IMR-90 (cell line): Measurements from ENCODE around the gene ZNF296. TPM values are rescaled to one million over a fixed set of nuclear protein-coding genes. Genes with fewer than 3 reads are reported as not detected.

Source experiments
- ATAC-seq: fragments of 200-7000 bp; cut with Tn5 transposase; 2 replicates; pipeline ENCODE4 v1.9.1; 2020; ENCODE audit warnings: low read depth, mild to moderate bottlenecking, moderate library complexity
- BruUV-seq: library from RNA; stranded (reverse); fragments of 400-500 nt; replicated peaks from 2 replicates; lab custom pipeline; 2021; lab: Mats Ljungman, UMichigan
- CTCF ChIA-PET: fragments of 300-600 bp; formaldehyde crosslinking; extraction: SDS; loops from one replicate; lab custom pipeline; 2021; ENCODE audit warnings: antibody characterized with exemption; lab: Yijun Ruan, JAX
- POLR2A ChIA-PET: fragments of 300-600 bp; sonication (Branson Sonifier 250); formaldehyde crosslinking; loops from one replicate; lab custom pipeline; 2022; ENCODE audit warnings: antibody characterized with exemption; ENCODE audit not compliant: unreplicated experiment; lab: Charles Lee
- DNase-seq: peaks from one replicate; pipeline ENCODE4 v3.0.0; 2013
- H2AFZ ChIP-seq: replicated peaks from 2 replicates; pipeline ENCODE3; 2013; ENCODE audit warnings: low read length, mild to moderate bottlenecking; ENCODE audit not compliant: poor library complexity
- H2AK5ac ChIP-seq: 2 replicates; pipeline ENCODE4 v1.6.1; 2013; ENCODE audit warnings: low read depth, low read length, inconsistent platforms
- H2AK9ac ChIP-seq: replicated peaks from 2 replicates; pipeline ENCODE3; 2013; ENCODE audit warnings: mild to moderate bottlenecking, low read depth, low read length, moderate library complexity; ENCODE audit not compliant: poor library complexity
- H2BK120ac ChIP-seq: 2 replicates; pipeline ENCODE4 v1.6.1; 2013; ENCODE audit warnings: low read depth, low read length, inconsistent platforms
- H2BK15ac ChIP-seq: 3 replicates; pipeline ENCODE4 v1.6.1; 2013; ENCODE audit warnings: low read depth, low read length, inconsistent platforms
- H2BK20ac ChIP-seq: 2 replicates; pipeline ENCODE4 v1.6.1; 2013; ENCODE audit warnings: low read depth, mild to moderate bottlenecking, inconsistent platforms, low read length, moderate library complexity
- H2BK5ac ChIP-seq: 2 replicates; pipeline ENCODE4 v1.6.1; 2013; ENCODE audit warnings: mild to moderate bottlenecking, low read depth, low read length, inconsistent platforms; ENCODE audit not compliant: poor library complexity, severe bottlenecking
- H3K14ac ChIP-seq: replicated peaks from 2 replicates; pipeline ENCODE4 v1.6.1; 2013; ENCODE audit warnings: low read depth, low read length, inconsistent platforms
- H3K18ac ChIP-seq: 2 replicates; pipeline ENCODE4 v1.6.1; 2013; ENCODE audit warnings: low read depth, low read length, control low read depth
- H3K23ac ChIP-seq: 2 replicates; pipeline ENCODE4 v1.6.1; 2013; ENCODE audit warnings: low read depth, low read length, inconsistent platforms
- H3K27ac ChIP-seq: 2 replicates; pipeline ENCODE4 v1.5.1; 2013; ENCODE audit warnings: mild to moderate bottlenecking, control low read depth, low read length; ENCODE audit not compliant: insufficient read depth
- H3K27me3 ChIP-seq: 2 replicates; pipeline ENCODE4 v1.6.1; 2013; ENCODE audit warnings: low read length; ENCODE audit not compliant: control insufficient read depth, insufficient read depth
- H3K36me3 ChIP-seq: 2 replicates; pipeline ENCODE4 v1.6.1; 2013; ENCODE audit warnings: low read length, mixed read lengths; ENCODE audit not compliant: control insufficient read depth, insufficient read depth
- H3K4ac ChIP-seq: 2 replicates; pipeline ENCODE4 v1.6.1; 2013; ENCODE audit warnings: low read depth, low read length, inconsistent platforms
- H3K4me1 ChIP-seq: 2 replicates; pipeline ENCODE4 v1.6.1; 2013; ENCODE audit warnings: low read length, mixed read lengths; ENCODE audit not compliant: control insufficient read depth, insufficient read depth
- H3K4me2 ChIP-seq: 2 replicates; pipeline ENCODE4 v1.6.1; 2013; ENCODE audit warnings: low read depth, mild to moderate bottlenecking, control low read depth, low read length, moderate library complexity
- H3K4me3 ChIP-seq: 2 replicates; pipeline ENCODE4 v1.5.1; 2013; ENCODE audit warnings: low read depth, mild to moderate bottlenecking, control low read depth, low read length, moderate library complexity; ENCODE audit not compliant: insufficient read depth
- H3K56ac ChIP-seq: 2 replicates; pipeline ENCODE4 v1.6.1; 2013; ENCODE audit warnings: low read length, inconsistent platforms; ENCODE audit not compliant: insufficient read depth; ENCODE audit errors: extremely low read depth
- H3K79me1 ChIP-seq, 2 experiments: 2 replicates each; pipeline ENCODE4 v1.6.1; 2013; ENCODE audit warnings: low read length in 2 of 2, inconsistent platforms in 1 of 2, low read depth in 1 of 2
- H3K9ac ChIP-seq: 2 replicates; pipeline ENCODE4 v1.6.1; 2013; ENCODE audit warnings: low read depth, low read length, control low read depth
- H3K9me1 ChIP-seq: 2 replicates; pipeline ENCODE4 v1.6.1; 2013; ENCODE audit warnings: low read length, inconsistent platforms; ENCODE audit not compliant: insufficient read depth
- H3K9me3 ChIP-seq: 2 replicates; pipeline ENCODE4 v1.6.1; 2013; ENCODE audit warnings: low read length; ENCODE audit not compliant: control insufficient read depth, insufficient read depth
- H4K20me1 ChIP-seq: 2 replicates; pipeline ENCODE4 v1.6.1; 2013; ENCODE audit warnings: low read length, inconsistent platforms; ENCODE audit not compliant: insufficient read depth
- H4K5ac ChIP-seq: 2 replicates; pipeline ENCODE4 v1.6.1; 2013; ENCODE audit warnings: mild to moderate bottlenecking, low read depth, low read length, control low read depth
- H4K8ac ChIP-seq, 2 experiments: 2 replicates each; pipeline ENCODE4 v1.6.1; 2013; ENCODE audit warnings: low read depth in 2 of 2, low read length in 2 of 2, control low read depth in 1 of 2, inconsistent platforms in 1 of 2
- H4K91ac ChIP-seq: 2 replicates; pipeline ENCODE4 v1.6.1; 2013; ENCODE audit warnings: low read depth, low read length, inconsistent platforms; ENCODE audit not compliant: insufficient read depth
- BHLHE40 ChIP-seq: fragments of 150-350 bp; IDR thresholded peaks from 2 replicates; pipeline ENCODE4 v1.6.1; 2016; ENCODE audit warnings: mild to moderate bottlenecking, low read depth, low read length
- CEBPB ChIP-seq: IDR thresholded peaks from 2 replicates; pipeline ENCODE4 v1.6.1; 2012; ENCODE audit warnings: low read depth, low read length, improper control_type of control experiment
- CHD1 ChIP-seq: IDR thresholded peaks from 2 replicates; pipeline ENCODE4 v1.6.1; 2012; ENCODE audit warnings: low read depth, low read length, improper control_type of control experiment
- CTCF ChIP-seq: conservative IDR thresholded peaks from 2 replicates; pipeline ENCODE4 v1.5.1; 2012; ENCODE audit warnings: mild to moderate bottlenecking, low read depth, low read length, improper control_type of control experiment
- ELK1 ChIP-seq: fragments of 150-350 bp; IDR thresholded peaks from 2 replicates; pipeline ENCODE4 v1.6.1; 2016; ENCODE audit warnings: low read depth, mild to moderate bottlenecking, low read length, moderate library complexity, borderline replicate concordance
- FOS ChIP-seq: fragments of 150-350 bp; IDR thresholded peaks from 2 replicates; pipeline ENCODE4 v1.6.1; 2016; ENCODE audit warnings: low read depth, low read length
- MAFK ChIP-seq: IDR thresholded peaks from 2 replicates; pipeline ENCODE4 v1.6.1; 2012; ENCODE audit warnings: low read depth, low read length, improper control_type of control experiment
- MAZ ChIP-seq: IDR thresholded peaks from 2 replicates; pipeline ENCODE4 v1.6.1; 2012; ENCODE audit warnings: low read depth, mild to moderate bottlenecking, low read length, improper control_type of control experiment, moderate library complexity, borderline replicate concordance
- MXI1 ChIP-seq: IDR thresholded peaks from 2 replicates; pipeline ENCODE4 v1.6.1; 2012; ENCODE audit warnings: low read depth, mild to moderate bottlenecking, low read length, moderate library complexity, borderline replicate concordance
- NFE2L2 ChIP-seq: fragments of 150-350 bp; IDR thresholded peaks from 2 replicates; pipeline ENCODE4 v1.6.1; 2016; ENCODE audit warnings: low read depth, mild to moderate bottlenecking, low read length
- POLR2A ChIP-seq: IDR thresholded peaks from 2 replicates; pipeline ENCODE4 v1.6.1; 2012; ENCODE audit warnings: mild to moderate bottlenecking, low read depth, low read length
- RAD21 ChIP-seq: IDR thresholded peaks from 2 replicates; pipeline ENCODE4 v1.6.1; 2012; ENCODE audit warnings: low read length, improper control_type of control experiment
- RCOR1 ChIP-seq: IDR thresholded peaks from 2 replicates; pipeline ENCODE4 v1.6.1; 2012; ENCODE audit warnings: mild to moderate bottlenecking, low read length, improper control_type of control experiment; ENCODE audit not compliant: insufficient replicate concordance
- RFX5 ChIP-seq: IDR thresholded peaks from 2 replicates; pipeline ENCODE4 v1.8.0; 2012; ENCODE audit warnings: low read depth, mild to moderate bottlenecking, low read length, moderate library complexity
- SMC3 ChIP-seq: fragments of 150-350 bp; IDR thresholded peaks from 2 replicates; pipeline ENCODE4 v1.6.1; 2016; ENCODE audit warnings: low read depth, mild to moderate bottlenecking, antibody characterized with exemption, low read length, moderate library complexity
- USF2 ChIP-seq: fragments of 150-350 bp; IDR thresholded peaks from 2 replicates; pipeline ENCODE4 v1.6.1; 2017; ENCODE audit warnings: mild to moderate bottlenecking, antibody characterized with exemption, low read length, low read depth
- WGBS, 2 experiments: methylation state at CpG; one replicate each; pipeline versions ENCODE4 v1.1.5 to v1.1.7; 2013; ENCODE audit warnings: missing lambda C conversion rate in 2 of 2; ENCODE audit not compliant: insufficient read length in 1 of 2; ENCODE audit errors: extremely low coverage in 2 of 2; 5-methylcytosine and 5-hydroxymethylcytosine counted together
- dilution Hi-C: fragments of 300-500 bp; cut with HindIII; formaldehyde crosslinking; loops from one replicate; pipeline ENCODE4 v1.14.3; 2018; ENCODE audit warnings: low sequenced_read_pairs; ENCODE audit not compliant: unreplicated experiment
- in situ Hi-C: fragments of 300-500 bp; cut with MboI; formaldehyde crosslinking; loops from 3 replicates; pipeline ENCODE4 v1.14.3; 2019; ENCODE audit warnings: low sequenced_read_pairs, inconsistent platforms, mixed read lengths
- intact Hi-C: fragments of 100-400 bp; cut with micrococcal nuclease; formaldehyde crosslinking; loops from 2 replicates; pipeline ENCODE4 v1.10.0; 2022
- polyA plus RNA-seq, 3 experiments: library from polyadenylated mRNA; depleted of rRNA; stranded (reverse); fragments of >200 nt; gene quantifications; 2 replicates each; pipeline ENCODE4 v1.2.3, GENCODE V29; 2012; ENCODE audit warnings: low replicate concordance in 1 of 3
- total RNA-seq: library from RNA; depleted of rRNA; stranded (reverse); fragments of >200 nt; gene quantifications from 2 replicates; pipeline ENCODE4 v1.2.3, GENCODE V29; 2012

ZNF296 gene
- total and polyA plus RNA-seq, 2 of the 4 experiments (the other 2 are of a cell fraction) = 0.10 TPM; not detected in 1

- H2BK120ac ChIP-seq = no peak overlapping the region
- ATAC-seq (no peak), DNase-seq (no peak)
- H3K4ac ChIP-seq = no peak overlapping the region
- no peak overlapping the region for H2AK9ac ChIP-seq
- H3K9me3 ChIP-seq = no peaks in the 10 kb centered on the region
- H3K9me1 ChIP-seq = peaks cover 21% of the 10 kb centered on the region
- no peak overlapping the region for H2BK20ac ChIP-seq
- H3K14ac ChIP-seq = no peak overlapping the region
- no peak overlapping the region for H3K18ac ChIP-seq
- H2BK5ac ChIP-seq = no peak overlapping the region
- peaks cover 42% of the 10 kb centered on the region for H3K36me3 ChIP-seq
- peaks cover 36 to 56% of the 10 kb centered on the region in 2 experiments for H3K79me1 ChIP-seq
- no TSS peak for BruUV-seq
- H3K23ac ChIP-seq = no peak overlapping the region
- TF ChIP-seq MAZ (no peak), BHLHE40 (no peak), MAFK (no peak), USF2 (no peak), ELK1 (no peak), POLR2A (no peak), RAD21 (no peak), FOS (no peak), CEBPB (no peak), SMC3 (no peak), RCOR1 (no peak), CTCF (no peak), NFE2L2 (no peak), CHD1 (no peak), RFX5 (no peak), MXI1 (no peak)
- in situ Hi-C loops (no loop called here), intact Hi-C loops (no loop called here), dilution Hi-C loops (no loop called here)
- H2AK5ac ChIP-seq = no peak overlapping the region
- H2AFZ ChIP-seq = no peak overlapping the region
- no peak overlapping the region for H3K27ac ChIP-seq
- H3K4me2 ChIP-seq = no peak overlapping the region
- no peak overlapping the region for H2BK15ac ChIP-seq
- H4K20me1 ChIP-seq = peaks cover 62% of the 10 kb centered on the region
- H3K9ac ChIP-seq = no peak overlapping the region
- H3K27me3 ChIP-seq = no peaks in the 10 kb centered on the region
- no peak overlapping the region for H3K56ac ChIP-seq
- no peak overlapping the region for H3K4me3 ChIP-seq
- H4K5ac ChIP-seq = no peak overlapping the region
- no peak overlapping the region for H4K8ac ChIP-seq
- no CpG with 5 or more reads among the region's 6 CpGs for WGBS, 2 experiments
- no peak overlapping the region for H4K91ac ChIP-seq
- POLR2A ChIA-PET = no interaction called here
- H3K4me1 ChIP-seq = peaks cover 11% of the 10 kb centered on the region
- CTCF ChIA-PET = no interaction called here
Observed at GRCh38 chr19:45041125-45041524, 35.2 kb downstream of the ZNF296 start.
